D721Med (cell line): Measurements from ENCODE around the gene UBL4A.

Experiments
- DNase-seq: peaks from one replicate; pipeline ENCODE4 v3.0.0; 2011; ENCODE audit warnings: low spot score; ENCODE audit not compliant: insufficient read length
- FAIRE-seq: peaks from 2 replicates; lab custom pipeline; 2011; peaks lifted over from hg19 to GRCh38; lab: Jason Lieb, UNC
- CTCF ChIP-seq: IDR thresholded peaks from 2 replicates; pipeline ENCODE4 v1.5.1; 2012; ENCODE audit warnings: mild to moderate bottlenecking, control low read depth; ENCODE audit not compliant: insufficient read depth; ENCODE audit errors: missing control alignments

UBL4A gene

GRCh38 chrX:154462396-154462795 lies 24.0 kb downstream of the UBL4A start:
- no peak for TF ChIP-seq CTCF
- no peak for FAIRE-seq
- DNase-seq, result no peak

- no peak for FAIRE-seq
- TF ChIP-seq CTCF, result no peak
- no peak for DNase-seq
Measured at GRCh38 chrX:154460326-154460725, 26.1 kb downstream of the UBL4A start.

- FAIRE-seq, result no peak
- TF ChIP-seq CTCF, result no peak
- no peak for DNase-seq
Measured at GRCh38 chrX:154459832-154460231, 26.6 kb downstream of the UBL4A start.

GRCh38 chrX:154458954-154459778 lies 27.2 kb downstream of the UBL4A start:
- FAIRE-seq (no peak), DNase-seq (peak; percentile 32)
- no peak for TF ChIP-seq CTCF

- TF ChIP-seq CTCF, result no peak
- DNase-seq (no peak), FAIRE-seq (no peak)
Measured at GRCh38 chrX:154458116-154458953, 28.1 kb downstream of the UBL4A start, which contains the start of gene PLXNA3. TSS of gene PLXNA3 (plus strand) at chrX:154458281. CDS start at chrX:154460184, 1,903 bp downstream.

GRCh38 chrX:154457491-154458115 lies 28.8 kb downstream of the UBL4A start:
- DNase-seq, result peak; percentile 58
- no peak for FAIRE-seq
- no peak for TF ChIP-seq CTCF
